HCT116 (cell line): ENCODE data around the gene CD7. TPM values are rescaled to one million over a fixed set of nuclear protein-coding genes. Genes with fewer than 3 reads are reported as not detected.

Source experiments
- ATAC-seq: fragments of 200-7000 bp; cut with Tn5 transposase; 2 replicates; pipeline ENCODE4 v1.9.1; 2020; ENCODE audit warnings: mild to moderate bottlenecking, moderate library complexity
- BruUV-seq: library from RNA; stranded (reverse); fragments of 400-500 nt; replicated peaks from 2 replicates; lab custom pipeline; 2021; lab: Mats Ljungman, UMichigan
- CTCF ChIA-PET: fragments of 300-600 bp; sonication (Branson Sonifier 250); formaldehyde crosslinking; loops from one replicate; lab custom pipeline; 2021; ENCODE audit warnings: antibody characterized with exemption; lab: Charles Lee
- POLR2A ChIA-PET: fragments of 300-600, 350-600 bp; sonication (Branson Sonifier 250); formaldehyde crosslinking; loops from one replicate; lab custom pipeline; 2021; ENCODE audit warnings: antibody characterized with exemption; lab: Charles Lee
- RAD21 ChIA-PET, 2 experiments: fragments of 300-600 bp; sonication (Branson Sonifier 250); formaldehyde crosslinking; loops; one replicate each; lab custom pipeline; 2023; ENCODE audit warnings: low total read pairs in 2 of 2; ENCODE audit not compliant: uncharacterized antibody in 2 of 2, unreplicated experiment in 2 of 2, low non-redundant PET in 1 of 2; lab: Charles Lee
- DNase-seq: peaks from one replicate; pipeline ENCODE4 v3.0.0-alpha.2; 2010; ENCODE audit warnings: low read depth, low spot score
- H2AFZ ChIP-seq: fragments of 200-600 bp; shearing (Covaris generic), sonication (generic); 2 replicates; pipeline ENCODE4 v1.6.1; 2017; ENCODE audit warnings: low read depth, mixed run types, mixed read lengths, antibody characterized with exemption, low read length; ENCODE audit not compliant: poor library complexity, severe bottlenecking
- H3K27ac ChIP-seq: 2 replicates; pipeline ENCODE4 v1.5.1; 2012; ENCODE audit warnings: low read depth, low read length
- H3K27me3 ChIP-seq: fragments of 200-600 bp; sonication (generic); 2 replicates; pipeline ENCODE4 v1.6.1; 2016; ENCODE audit warnings: mixed run types, low read length, mixed read lengths; ENCODE audit not compliant: insufficient read depth
- H3K36me3 ChIP-seq, 2 experiments: fragments of 200-500 bp in 1 of 2; fragments of 200-600 bp in 1 of 2; sonication (Bioruptor generic) in 1 of 2; sonication (generic) in 1 of 2; 2 replicates each; pipeline versions ENCODE4 v1.5.1 to v1.6.1; 2014 to 2016; ENCODE audit warnings: low read length in 2 of 2, inconsistent platforms in 1 of 2, mixed read lengths in 1 of 2, mixed run types in 1 of 2; ENCODE audit not compliant: insufficient read depth in 2 of 2, control insufficient read depth in 1 of 2
- H3K4me1 ChIP-seq, 2 experiments: fragments of 200-600 bp in 1 of 2; sonication (generic) in 1 of 2; 2 replicates each; pipeline versions ENCODE4 v1.5.1 to v1.6.1; 2012 to 2017; ENCODE audit warnings: low read length in 2 of 2, inconsistent platforms in 1 of 2, mild to moderate bottlenecking in 1 of 2, mixed read lengths in 1 of 2, mixed run types in 1 of 2, moderate library complexity in 1 of 2; ENCODE audit not compliant: insufficient read depth in 2 of 2, control insufficient read depth in 1 of 2
- H3K4me2 ChIP-seq: fragments of 200-600 bp; sonication (generic); 2 replicates; pipeline ENCODE4 v1.6.1; 2017; ENCODE audit warnings: mixed run types, low read length, mixed read lengths
- H3K4me3 ChIP-seq, 2 experiments: fragments of 200-600 bp in 1 of 2; sonication (generic) in 1 of 2; replicated peaks in 1 of 2; 2 replicates each; pipeline ENCODE4 v1.5.1; 2011 to 2016; ENCODE audit warnings: low read length in 2 of 2, control low read depth in 1 of 2, low read depth in 1 of 2, mild to moderate bottlenecking in 1 of 2, mixed read lengths in 1 of 2, mixed run types in 1 of 2
- H3K79me2 ChIP-seq: fragments of 200-600 bp; sonication (generic); 2 replicates; pipeline ENCODE4 v1.6.1; 2017; ENCODE audit warnings: mild to moderate bottlenecking, mixed run types, low read length, moderate library complexity, mixed read lengths; ENCODE audit not compliant: insufficient read depth
- H3K9ac ChIP-seq: fragments of 200-600 bp; sonication (generic); 2 replicates; pipeline ENCODE4 v1.6.1; 2016; ENCODE audit warnings: low read length, mixed read lengths
- H3K9me2 ChIP-seq: fragments of 200-600 bp; sonication (generic), shearing (Covaris generic); 2 replicates; pipeline ENCODE4 v1.6.1; 2017; ENCODE audit warnings: mixed run types, mild to moderate bottlenecking, moderate library complexity; ENCODE audit not compliant: insufficient read depth
- H3K9me3 ChIP-seq, 2 experiments: fragments of 200-500 bp in 1 of 2; fragments of 200-600 bp in 1 of 2; sonication (Bioruptor generic) in 1 of 2; sonication (generic) in 1 of 2; 2 replicates each; pipeline ENCODE4 v1.6.1; 2014 to 2017; ENCODE audit warnings: low read length in 2 of 2, mixed read lengths in 2 of 2, inconsistent platforms in 1 of 2, low read depth in 1 of 2, mild to moderate bottlenecking in 1 of 2, mixed run types in 1 of 2, moderate library complexity in 1 of 2; ENCODE audit not compliant: control insufficient read depth in 1 of 2, insufficient read depth in 1 of 2
- H4K20me1 ChIP-seq: fragments of 200-600 bp; sonication (generic), shearing (Covaris generic); 2 replicates; pipeline ENCODE4 v1.6.1; 2017; ENCODE audit warnings: mixed run types, mild to moderate bottlenecking, moderate library complexity; ENCODE audit not compliant: insufficient read depth
- ATF3 ChIP-seq: IDR thresholded peaks from 2 replicates; pipeline ENCODE4 v1.6.1; 2012
- CEBPB ChIP-seq: IDR thresholded peaks from 2 replicates; pipeline ENCODE4 v1.6.1; 2012; ENCODE audit warnings: low read depth
- EGR1 ChIP-seq: IDR thresholded peaks from 2 replicates; pipeline ENCODE4 v1.6.1; 2012; ENCODE audit warnings: low read depth
- EZH2 ChIP-seq: fragments of 200-600 bp; sonication (generic); IDR thresholded peaks from 2 replicates; pipeline ENCODE4 v1.6.1; 2017; ENCODE audit warnings: antibody characterized with exemption, mixed run types
- EZH2phosphoT487 ChIP-seq: fragments of 200-600 bp; IDR thresholded peaks from 2 replicates; pipeline ENCODE4 v1.6.1; 2018; ENCODE audit warnings: antibody characterized with exemption, borderline replicate concordance
- FOSL1 ChIP-seq: IDR thresholded peaks from 2 replicates; pipeline ENCODE4 v1.6.1; 2012; ENCODE audit warnings: low read depth
- MAX ChIP-seq: IDR thresholded peaks from 2 replicates; pipeline ENCODE4 v1.6.1; 2012
- POLR2A ChIP-seq: IDR thresholded peaks from 2 replicates; pipeline ENCODE4 v1.7.0; 2011; ENCODE audit warnings: borderline replicate concordance; ENCODE audit not compliant: insufficient read depth, insufficient read length; ENCODE audit errors: extremely low read depth
- POLR2AphosphoS5 ChIP-seq: IDR thresholded peaks from 2 replicates; pipeline ENCODE4 v1.6.1; 2011; ENCODE audit warnings: mild to moderate bottlenecking, low read depth, low read length, moderate library complexity
- RAD21 ChIP-seq: IDR thresholded peaks from 2 replicates; pipeline ENCODE4 v1.6.1; 2012; ENCODE audit warnings: low read depth, mild to moderate bottlenecking
- REST ChIP-seq: IDR thresholded peaks from 2 replicates; pipeline ENCODE4 v1.6.1; 2012; ENCODE audit warnings: low read depth
- SP1 ChIP-seq: IDR thresholded peaks from 2 replicates; pipeline ENCODE4 v1.6.1; 2012; ENCODE audit warnings: low read depth
- TCF7L2 ChIP-seq: IDR thresholded peaks from 2 replicates; pipeline ENCODE4 v1.7.0; 2011; ENCODE audit warnings: borderline replicate concordance, inconsistent platforms; ENCODE audit not compliant: insufficient read depth, insufficient read length; ENCODE audit errors: extremely low read depth
- YY1 ChIP-seq: IDR thresholded peaks from 2 replicates; pipeline ENCODE4 v1.6.1; 2011; ENCODE audit warnings: low read length, low read depth, moderate library complexity, mild to moderate bottlenecking; ENCODE audit not compliant: insufficient replicate concordance; ENCODE audit errors: extremely low read depth
- ZBTB33 ChIP-seq: IDR thresholded peaks from 2 replicates; pipeline ENCODE4 v1.6.1; 2011; ENCODE audit warnings: mild to moderate bottlenecking, low read length, moderate library complexity; ENCODE audit not compliant: insufficient replicate concordance; ENCODE audit errors: extremely low read depth
- ZNF274 ChIP-seq: fragments of 200-500 bp; sonication (Bioruptor generic); IDR thresholded peaks from 2 replicates; pipeline ENCODE4 v1.6.1; 2014; ENCODE audit warnings: mild to moderate bottlenecking, low read depth, low read length, inconsistent platforms
- intact Hi-C: fragments of 100-400 bp; cut with micrococcal nuclease; formaldehyde crosslinking; loops from 2 replicates; pipeline ENCODE4 v1.10.0; 2022
- total RNA-seq: library from RNA; stranded (reverse); gene quantifications from one replicate; pipeline ENCODE4 v1.2.1, GENCODE V29; 2021; ENCODE audit not compliant: unreplicated experiment

CD7 gene
- total RNA-seq, 1 experiment from 2014 or later, result 0.61 TPM

GRCh38 chr17:82330322-82331239, 13.2 kb upstream of the CD7 start:
- Histone ChIP-seq H3K4me3 (no peak overlapping the region), H3K36me3 (no peaks in the 10 kb centered on the region), H3K4me1 (peaks cover 43 to 76% of the 10 kb centered on the region in 2 experiments), H3K27me3 (no peaks in the 10 kb centered on the region), H4K20me1 (no peaks in the 10 kb centered on the region), H3K9ac (no peak overlapping the region), H3K4me2 (no peak overlapping the region), H2AFZ (no peak overlapping the region), H3K79me2 (peaks cover 3% of the 10 kb centered on the region; the same call in 1 of the 2 replicates), H3K27ac (no peak overlapping the region; the same call in 1 of the 2 replicates), H3K9me3 (no peaks in the 10 kb centered on the region), H3K9me2 (no peaks in the 10 kb centered on the region)
- intact Hi-C loops, result no loop called here
- ATAC-seq (no peak), DNase-seq (no peak)
- ChIA-PET POLR2A (no interaction called here), RAD21 (no interaction called here), CTCF (interaction anchor here (1.3 kb wide), 1 partner anchor 32 kb away, joined by 4 read pairs; no protein-coding TSS in a partner anchor)
- TF ChIP-seq EZH2phosphoT487 (no peak), ATF3 (no peak), POLR2A (no peak), MAX (no peak), EZH2 (no peak), CEBPB (no peak), YY1 (no peak), SP1 (no peak), ZBTB33 (no peak), ZNF274 (no peak), FOSL1 (no peak), POLR2AphosphoS5 (no peak), RAD21 (no peak), TCF7L2 (no peak), EGR1 (no peak), REST (no peak)
- no TSS peak for BruUV-seq
